OCI-M2 (cell line): Measurements from ENCODE around the gene LAD1.

Source experiments
- DNase-seq: peaks from one replicate; lab custom pipeline; 2025; ENCODE audit not compliant: unreplicated experiment; lab: John Stamatoyannopoulos, UW

Gene LAD1

GRCh38 chr1:201419746-201420607 lies 20.9 kb upstream of the LAD1 start:
- no peak for DNase-seq

- DNase-seq = no peak
Observed at GRCh38 chr1:201419256-201419655, 20.1 kb upstream of the LAD1 start.

GRCh38 chr1:201418461-201418860 lies 19.3 kb upstream of the LAD1 start:
- DNase-seq = no peak

- no peak for DNase-seq
Observed at GRCh38 chr1:201414051-201414738, 15.1 kb upstream of the LAD1 start.

GRCh38 chr1:201411292-201411691 lies 12.2 kb upstream of the LAD1 start:
- DNase-seq = no peak

GRCh38 chr1:201409440-201409839 lies 10.3 kb upstream of the LAD1 start:
- DNase-seq = no peak

- DNase-seq = no peak
Observed at GRCh38 chr1:201408834-201409200, 9.7 kb upstream of the LAD1 start.

GRCh38 chr1:201408176-201408833 lies 9.2 kb upstream of the LAD1 start:
- DNase-seq = no peak

- no peak for DNase-seq
Observed at GRCh38 chr1:201406831-201407406, 7.8 kb upstream of the LAD1 start.

- DNase-seq = no peak
Observed at GRCh38 chr1:201405484-201405831, 6.3 kb upstream of the LAD1 start.

GRCh38 chr1:201404722-201405483 lies 5.8 kb upstream of the LAD1 start:
- no peak for DNase-seq

- DNase-seq = no peak
Observed at GRCh38 chr1:201404055-201404454, 4.9 kb upstream of the LAD1 start.

- no peak for DNase-seq
Observed at GRCh38 chr1:201403359-201403758, 4.2 kb upstream of the LAD1 start.

- DNase-seq = no peak
Observed at GRCh38 chr1:201401700-201402099, 2.6 kb upstream of the LAD1 start.

GRCh38 chr1:201400852-201401230 lies 1.7 kb upstream of the LAD1 start:
- no peak for DNase-seq

- no peak for DNase-seq
Observed at GRCh38 chr1:201400212-201400851, 1.2 kb upstream of the LAD1 start.

GRCh38 chr1:201399352-201400126 lies 415 bp upstream of the LAD1 start:
- DNase-seq = no peak

- DNase-seq = no peak
Observed at GRCh38 chr1:201397675-201398074, 1.4 kb downstream of the LAD1 start.

- DNase-seq = no peak
Observed at GRCh38 chr1:201396861-201397464, 2.2 kb downstream of the LAD1 start.
